HepG2 (cell line): ENCODE results near the gene PDZD7. TPM values are rescaled to one million over a fixed set of nuclear protein-coding genes. Genes with fewer than 3 reads are reported as not detected.
A peak's percentile ranks its signal among the peaks of the same experiment; 100 is the strongest.

Experiments used
- REST ChIP-seq, 2 experiments: IDR thresholded peaks; 2 replicates each; pipeline ENCODE4 v1.6.1; 2011 to 2012; ENCODE audit warnings: low read length in 2 of 2, borderline replicate concordance in 1 of 2, low read depth in 1 of 2, mild to moderate bottlenecking in 1 of 2, moderate library complexity in 1 of 2
- ZNF281 ChIP-seq: sonication (generic); formaldehyde crosslinking; IDR thresholded peaks from 2 replicates; pipeline ENCODE4 v1.4.0; 2020; ENCODE audit warnings: missing genetic modification reagents, borderline replicate concordance
- ZNF816 ChIP-seq: sonication (generic); formaldehyde crosslinking; IDR thresholded peaks from 2 replicates; pipeline ENCODE4 v1.8.0; 2022; ENCODE audit warnings: missing genetic modification reagents, mild to moderate bottlenecking, borderline replicate concordance
- polyA plus RNA-seq, 8 experiments: library from polyadenylated mRNA; depleted of rRNA in 3 of 8; stranded (reverse) in 7 of 8; unstranded in 1 of 8; fragments of >200 nt; fragmentation: Illumina TruSeq in 4 of 8; extraction: Trizol in 4 of 8; gene quantifications; 2 replicates each; pipeline versions ENCODE4 v1.2.1 to v1.2.3, GENCODE V29; 2011 to 2016; ENCODE audit warnings: low read depth in 4 of 8, missing spikeins in 1 of 8, mixed read lengths in 1 of 8; ENCODE audit not compliant: insufficient read depth in 1 of 8
- total RNA-seq, 5 experiments: library from RNA; depleted of rRNA; stranded (reverse); fragments of >200 nt; fragmentation: Illumina TruSeq; extraction: Trizol; gene quantifications; 2 replicates each; pipeline ENCODE4 v1.2.3, GENCODE V29; 2016; ENCODE audit warnings: low read depth in 1 of 5

The PDZD7 gene
- total and polyA plus RNA-seq, 2 of the 13 experiments (the other 11 are each of a cell fraction or from before 2014, with no cell fraction given) = 0.58 to 0.73 TPM

GRCh38 chr10:101067356-101068083 is 36.6 kb upstream of the PDZD7 start (continued):
- TF ChIP-seq REST (IDR thresholded peaks at IDR 0.05; ENCODE audit: borderline replicate concordance in 1 of 2, low read depth in 1 of 2, low read length in 2 of 2) = peak in 1 of 2 experiments; percentile 63; a peak in 1 of 4 replicates
- no peak for TF ChIP-seq ZNF816
- peak; percentile 24; the same call in 1 of the 2 replicates for TF ChIP-seq ZNF281 (CRISPR knock-in tag)
